Breast epithelium (tissue), 3 donors: ENCODE measurements around the gene BCL2.

Source experiments
- POLR2A ChIP-seq: fragments of 450-650 bp; IDR thresholded peaks from one replicate; pipeline ENCODE4 v1.6.1; 2016; ENCODE audit warnings: antibody characterized with exemption, mild to moderate bottlenecking, moderate library complexity
- TF ChIP-seq, protein P1 (sequence below), 3 donors: fragments of 450-650 bp; IDR thresholded peaks; one replicate each; pipeline ENCODE4 v1.5.1; 2016 to 2017; ENCODE audit warnings: antibody characterized with exemption in 3 of 3, mild to moderate bottlenecking in 3 of 3, moderate library complexity in 3 of 3

GRCh38 chr18:63346480-63347183, 27.1 kb upstream of the BCL2 start:
- TF ChIP-seq, protein P1, sequence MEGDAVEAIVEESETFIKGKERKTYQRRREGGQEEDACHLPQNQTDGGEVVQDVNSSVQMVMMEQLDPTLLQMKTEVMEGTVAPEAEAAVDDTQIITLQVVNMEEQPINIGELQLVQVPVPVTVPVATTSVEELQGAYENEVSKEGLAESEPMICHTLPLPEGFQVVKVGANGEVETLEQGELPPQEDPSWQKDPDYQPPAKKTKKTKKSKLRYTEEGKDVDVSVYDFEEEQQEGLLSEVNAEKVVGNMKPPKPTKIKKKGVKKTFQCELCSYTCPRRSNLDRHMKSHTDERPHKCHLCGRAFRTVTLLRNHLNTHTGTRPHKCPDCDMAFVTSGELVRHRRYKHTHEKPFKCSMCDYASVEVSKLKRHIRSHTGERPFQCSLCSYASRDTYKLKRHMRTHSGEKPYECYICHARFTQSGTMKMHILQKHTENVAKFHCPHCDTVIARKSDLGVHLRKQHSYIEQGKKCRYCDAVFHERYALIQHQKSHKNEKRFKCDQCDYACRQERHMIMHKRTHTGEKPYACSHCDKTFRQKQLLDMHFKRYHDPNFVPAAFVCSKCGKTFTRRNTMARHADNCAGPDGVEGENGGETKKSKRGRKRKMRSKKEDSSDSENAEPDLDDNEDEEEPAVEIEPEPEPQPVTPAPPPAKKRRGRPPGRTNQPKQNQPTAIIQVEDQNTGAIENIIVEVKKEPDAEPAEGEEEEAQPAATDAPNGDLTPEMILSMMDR (IDR thresholded peaks at IDR 0.05) = no peak
- TF ChIP-seq POLR2A = no peak
